SIG-M5 (cell line): ENCODE results near the gene FKBP1A.
A peak's percentile ranks its signal among the peaks of the same experiment; 100 is the strongest.

Experiments used
- DNase-seq: peaks from one replicate; lab custom pipeline; 2025; lab: John Stamatoyannopoulos, UW

The FKBP1A gene

DNA sequence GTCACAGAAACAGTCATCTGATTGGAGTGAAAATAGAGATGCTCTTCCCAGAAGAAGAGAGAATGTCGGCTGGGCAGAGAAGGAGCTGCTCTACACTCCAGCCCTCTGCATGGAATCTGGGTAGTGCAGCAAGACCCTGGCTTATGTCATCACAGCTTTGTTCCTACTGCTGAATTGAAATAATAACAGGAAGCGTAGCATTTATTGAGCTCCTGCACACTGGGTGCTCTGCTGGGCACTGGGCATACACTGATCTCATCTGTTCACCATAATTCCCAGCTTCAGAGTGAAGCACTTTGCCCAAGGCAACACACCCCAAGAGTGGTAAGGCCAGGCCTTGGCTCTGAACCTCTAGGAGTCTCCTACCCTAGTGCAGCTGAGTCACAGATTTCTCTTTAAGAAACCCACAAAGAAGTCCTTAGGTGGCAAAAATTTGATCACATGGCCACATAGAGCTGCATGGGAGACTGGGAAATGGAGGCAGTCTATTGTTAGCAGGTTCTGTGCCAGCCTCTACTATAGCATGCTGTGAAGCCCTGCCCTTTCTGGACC, 60.0 kb downstream of the FKBP1A start:
- no peak for DNase-seq

GRCh38 chr20:1331801-1332453, 60.9 kb downstream of the FKBP1A start:
- DNase-seq, result no peak

GRCh38 chr20:1331101-1331500, 61.8 kb downstream of the FKBP1A start:
- DNase-seq, result no peak

GRCh38 chr20:1330075-1330830, 62.6 kb downstream of the FKBP1A start:
- DNase-seq, result no peak

- DNase-seq, result no peak
These were observed 64.0 kb downstream of the FKBP1A start, which contains the start of gene SDCBP2 for GRCh38 chr20:1328680-1329330. Gene SDCBP2, minus strand, starts transcription at chr20:1329139. Its CDS starts 8,723 bp downstream, at chr20:1320416.

DNA sequence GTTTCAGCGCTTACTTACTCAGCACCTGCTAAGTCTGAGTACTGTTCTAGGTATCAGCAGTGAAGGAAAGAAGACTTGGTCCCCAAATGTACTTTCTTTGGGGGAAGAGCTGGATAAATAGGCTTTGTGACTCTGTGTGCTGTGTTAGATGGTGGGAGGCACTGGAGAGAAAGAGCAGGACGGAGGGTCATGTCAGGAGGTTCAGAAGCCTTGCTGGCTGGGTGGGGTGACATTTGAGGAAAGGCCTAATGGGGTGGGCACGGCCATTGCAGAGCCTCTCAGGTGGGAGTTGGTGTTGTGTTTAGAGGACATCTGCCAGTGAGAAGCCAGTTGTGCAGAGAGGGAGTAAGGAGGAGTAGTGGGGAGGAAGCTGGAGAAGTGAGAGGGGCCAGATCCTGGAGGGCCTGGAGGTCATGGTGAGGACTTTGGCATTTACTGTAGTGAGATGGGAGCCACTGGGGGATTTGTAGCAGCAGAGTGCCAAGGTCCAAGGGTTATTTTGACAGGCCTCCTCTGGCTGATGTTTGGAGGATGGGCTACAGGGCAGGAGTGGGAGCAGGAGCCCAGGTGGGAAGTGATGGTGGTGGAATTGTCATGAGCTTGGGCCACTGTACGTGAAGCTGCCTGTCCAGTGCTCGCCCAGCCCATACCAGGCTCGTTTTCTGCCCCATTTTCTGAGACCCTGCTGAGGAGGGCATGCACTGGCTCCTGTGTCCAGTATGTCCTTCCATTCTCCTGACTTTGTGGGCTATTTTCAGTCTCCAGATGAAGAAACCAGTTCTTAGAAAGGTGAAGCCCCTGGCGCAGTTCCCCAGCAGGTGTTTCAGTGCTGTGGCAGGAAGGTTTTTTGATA, 64.8 kb downstream of the FKBP1A start:
- no peak for DNase-seq

DNA sequence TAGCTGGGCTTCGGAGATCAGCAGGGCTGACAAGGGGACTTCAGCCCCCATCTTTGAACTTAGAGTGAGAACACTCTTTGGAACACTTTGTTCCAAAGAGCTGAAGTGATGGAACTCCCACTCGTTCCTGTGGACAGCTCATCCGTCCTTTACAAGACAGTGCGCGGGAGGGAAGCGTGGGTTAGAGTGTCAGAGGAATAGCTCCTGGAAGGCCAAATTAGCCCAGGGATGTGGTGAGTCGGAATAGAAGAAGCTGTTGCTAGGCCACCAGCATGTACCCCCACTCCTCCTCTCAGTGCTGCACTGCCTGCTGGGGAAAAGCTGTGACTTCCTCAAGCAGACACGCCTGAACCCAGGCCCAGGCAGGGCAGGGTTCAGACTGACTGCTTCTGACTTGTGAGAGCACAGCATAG, 65.6 kb downstream of the FKBP1A start:
- DNase-seq, result no peak

GRCh38 chr20:1326031-1326930, 66.6 kb downstream of the FKBP1A start:
- DNase-seq, result no peak

- DNase-seq, result peak; percentile 85
These were observed 67.5 kb downstream of the FKBP1A start for GRCh38 chr20:1325173-1326030.

DNA sequence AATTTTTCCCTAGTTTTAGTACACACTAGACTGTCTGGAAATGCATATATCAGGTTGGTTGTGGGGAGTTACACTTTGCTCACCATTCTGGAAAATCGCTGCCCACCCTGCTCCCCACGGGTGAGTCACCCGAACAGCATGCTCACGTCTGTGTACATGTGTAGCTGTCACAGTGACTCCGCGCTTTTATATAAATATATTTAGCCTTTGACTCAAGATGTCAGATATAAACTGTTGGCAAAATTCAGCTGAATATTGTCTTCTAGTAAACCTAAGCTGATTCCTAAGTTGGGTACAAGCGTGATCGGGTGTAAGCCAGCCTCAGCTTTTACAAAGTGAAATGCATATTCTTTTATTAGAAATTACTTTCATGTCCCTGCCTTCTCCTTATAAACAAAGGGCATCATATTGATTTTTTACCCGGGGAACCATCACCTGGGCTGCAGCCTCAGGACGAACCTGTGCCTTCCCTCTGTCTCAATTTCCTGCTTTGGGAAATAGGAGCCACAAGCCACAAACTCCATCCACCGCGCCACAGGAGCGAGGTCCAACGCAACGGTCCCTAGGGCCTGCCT, 68.2 kb downstream of the FKBP1A start:
- no peak for DNase-seq

DNA sequence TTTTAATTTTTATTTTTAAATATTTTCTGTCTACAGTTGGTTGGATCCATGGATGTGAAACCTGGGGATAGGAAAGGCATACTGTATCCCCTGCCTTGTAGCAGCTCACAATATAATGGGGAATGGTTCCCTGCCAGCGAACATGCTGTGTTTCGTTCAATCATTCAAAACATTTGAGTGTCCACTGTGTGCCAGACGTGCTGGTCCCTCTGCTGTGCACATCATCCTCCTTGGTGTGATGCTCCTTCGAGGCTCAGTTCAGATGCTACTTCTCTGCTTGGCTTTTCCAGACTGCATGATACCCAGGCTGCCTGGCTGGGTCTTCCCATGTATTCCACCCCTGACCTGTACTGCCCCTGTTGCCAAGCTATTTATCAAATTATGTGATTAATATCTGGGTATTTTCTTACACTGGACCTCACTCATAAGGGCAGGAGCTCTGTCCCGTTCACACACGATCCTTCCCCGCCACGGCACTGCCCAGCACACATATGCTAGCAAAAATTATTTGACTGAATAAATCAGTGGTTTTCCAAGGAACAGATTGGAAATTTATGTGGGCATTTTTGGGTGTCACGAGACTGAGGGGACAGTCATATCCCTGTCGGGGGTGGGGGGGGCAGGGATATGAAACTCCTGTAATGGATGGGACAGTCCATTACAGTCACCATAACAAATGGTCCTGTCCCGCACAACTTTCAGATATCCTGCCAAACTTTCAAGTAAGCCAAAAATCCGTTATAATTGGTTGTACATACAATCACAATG, 68.8 kb downstream of the FKBP1A start:
- no peak for DNase-seq

GRCh38 chr20:1323256-1323655, 69.6 kb downstream of the FKBP1A start:
- DNase-seq, result no peak

DNA sequence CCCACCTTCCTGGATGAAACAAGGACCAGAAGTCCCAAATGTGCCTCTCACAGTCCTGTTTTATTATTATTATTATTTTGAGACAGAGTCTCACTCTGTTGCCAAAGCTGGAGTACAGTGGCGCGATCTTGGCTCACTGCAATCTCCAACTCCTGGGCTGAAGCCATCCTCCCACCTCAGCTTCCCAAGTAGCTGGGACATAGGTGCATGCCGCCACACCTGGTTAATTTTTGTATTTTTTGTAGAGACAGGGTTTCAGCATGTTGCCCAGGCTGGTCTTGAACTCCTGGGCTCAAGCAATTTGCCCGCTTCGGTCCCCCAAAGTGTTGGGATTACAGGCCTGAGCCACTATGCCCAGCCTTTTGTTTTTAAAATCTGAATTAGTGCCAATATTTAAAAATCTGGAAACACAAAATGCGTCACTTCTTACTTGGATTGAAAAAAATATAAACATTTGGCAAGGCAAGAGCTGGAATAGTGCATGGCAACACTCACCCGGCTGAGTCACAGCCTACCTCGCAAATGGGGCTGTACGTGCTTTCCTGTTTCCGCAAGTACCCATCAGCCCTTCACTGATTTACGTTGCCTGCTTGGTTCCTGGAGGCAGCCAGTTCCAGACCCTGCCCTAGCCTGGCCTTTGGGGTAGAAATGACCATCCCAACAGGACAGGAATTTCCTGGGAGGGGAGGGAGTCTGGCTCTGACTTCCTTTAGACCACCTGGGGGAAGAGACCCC, 70.2 kb downstream of the FKBP1A start:
- no peak for DNase-seq

- no peak for DNase-seq
These were observed 71.3 kb downstream of the FKBP1A start for GRCh38 chr20:1321654-1321939.

GRCh38 chr20:1320902-1321653, 71.8 kb downstream of the FKBP1A start:
- no peak for DNase-seq

DNA sequence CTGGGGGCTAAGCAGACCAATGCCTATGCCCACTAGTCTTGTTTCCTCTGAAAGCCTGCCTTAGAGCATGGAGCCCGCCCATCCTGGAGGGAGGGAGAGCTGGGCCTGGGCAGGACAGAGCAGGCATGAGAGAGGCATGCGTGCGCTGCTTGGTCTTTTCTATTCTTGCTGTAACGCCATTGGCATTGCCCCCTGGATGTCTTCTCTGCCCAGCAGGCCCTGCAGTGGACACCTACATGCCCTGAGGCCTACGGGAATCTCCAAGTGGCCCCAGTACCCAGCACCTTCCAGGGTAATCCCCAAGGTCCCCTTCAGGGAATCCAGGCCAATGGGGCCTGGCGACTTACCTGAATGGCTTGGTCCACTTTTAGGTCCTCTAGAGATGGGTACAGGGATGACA, 72.8 kb downstream of the FKBP1A start:
- no peak for DNase-seq

- DNase-seq, result no peak
These were observed 73.4 kb downstream of the FKBP1A start for GRCh38 chr20:1319462-1319861.
